Fibroblast of peridontal ligament (primary cell): ENCODE measurements around the gene STAB2.
"Not testable (repeated sequence)": the region's sequence is repeated elsewhere in the genome, so short reads cannot be mapped to it uniquely, and the experiment has no call there.

Experiments
- DNase-seq: peaks from one replicate; pipeline ENCODE4 v3.0.0-alpha.2; 2010; ENCODE audit errors: extremely low read depth

STAB2 gene

DNA sequence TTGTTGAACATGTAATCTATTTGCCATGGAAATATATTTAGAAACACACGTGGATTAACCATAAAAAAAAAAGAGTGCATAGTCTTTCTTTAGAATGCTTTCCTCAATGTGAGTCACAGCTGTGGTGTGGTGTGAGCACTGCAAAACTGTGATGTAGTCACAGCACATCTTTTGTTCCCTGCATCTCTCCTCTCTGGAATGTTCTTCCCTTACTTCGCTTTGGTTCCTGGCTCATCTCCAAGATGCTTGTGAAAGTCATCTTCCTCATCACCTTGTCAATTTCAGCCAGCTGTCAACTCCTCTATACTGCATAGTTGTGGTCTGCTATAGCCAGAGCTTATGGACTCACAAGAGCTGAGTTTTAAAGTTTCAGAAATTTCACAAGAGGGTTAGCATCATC is 60.2 kb downstream of the STAB2 start:
- DNase-seq, result no peak

GRCh38 chr12:103652808-103653207 is 65.7 kb downstream of the STAB2 start:
- DNase-seq, result no peak

DNA sequence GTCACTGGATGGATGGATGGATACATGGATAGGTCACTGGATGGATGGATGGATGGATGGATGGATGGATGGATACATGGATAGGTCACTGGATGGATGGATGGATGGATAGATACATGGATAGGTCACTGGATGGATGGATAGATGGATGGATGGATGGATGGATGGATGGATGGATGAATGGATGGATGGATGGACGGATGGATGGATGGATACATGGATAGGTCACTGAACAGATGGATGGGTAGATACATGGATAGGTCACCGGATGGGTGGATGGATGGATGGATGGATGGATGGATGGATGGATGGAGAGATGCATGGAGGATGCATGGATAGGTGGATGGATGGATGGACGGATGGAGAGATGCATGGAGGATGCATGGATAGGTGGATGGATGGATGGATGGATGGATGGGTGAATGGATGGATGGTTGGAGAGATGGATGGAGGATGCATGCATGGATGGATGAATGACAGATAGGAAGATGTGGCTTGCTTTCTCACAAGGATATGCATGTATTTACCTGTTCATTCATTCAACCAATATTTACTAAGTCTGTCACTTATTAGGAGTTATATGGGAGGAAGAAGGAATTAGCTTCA is 66.6 kb downstream of the STAB2 start:
- DNase-seq, result not testable (repeated sequence)

GRCh38 chr12:103654816-103655215 is 67.7 kb downstream of the STAB2 start:
- DNase-seq, result no peak

DNA sequence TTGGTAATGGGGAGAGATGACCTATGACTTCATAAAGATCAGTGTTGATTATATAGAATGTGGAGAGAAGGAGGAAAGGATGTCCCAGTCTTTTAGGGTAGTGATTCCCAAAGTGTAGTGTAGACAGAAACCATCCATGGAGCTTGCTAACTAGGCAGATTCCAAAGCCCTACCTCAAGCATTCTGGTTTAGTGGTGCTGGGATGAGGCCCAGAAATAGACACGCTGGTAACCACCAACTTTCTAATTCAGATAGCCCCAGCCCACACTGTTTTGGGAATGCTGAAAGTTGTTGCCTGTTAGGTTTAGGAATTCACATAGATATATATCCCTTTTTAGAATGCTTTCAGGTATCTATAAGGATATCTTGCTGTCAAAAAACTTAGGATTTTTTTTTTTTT is 69.2 kb downstream of the STAB2 start:
- no peak for DNase-seq

DNA sequence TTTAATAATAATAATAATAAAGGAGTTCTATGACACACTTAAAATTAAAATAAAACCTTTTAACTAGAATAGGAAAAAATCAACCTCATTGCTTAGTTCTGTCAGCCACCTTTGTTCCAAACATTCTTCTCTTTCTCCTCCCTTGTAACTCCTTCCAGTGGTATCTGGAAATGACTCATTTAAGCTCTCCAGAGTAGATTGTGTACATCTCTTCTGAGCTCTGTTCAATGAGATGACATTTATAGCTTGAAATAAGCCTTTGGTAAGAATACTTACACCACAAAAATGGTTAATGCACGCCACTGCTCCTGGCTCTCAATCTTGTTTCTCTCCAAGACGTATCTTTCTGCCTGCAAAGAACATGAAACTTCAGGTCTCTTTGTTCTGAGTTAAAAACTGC is 70.3 kb downstream of the STAB2 start:
- DNase-seq, result no peak

DNA sequence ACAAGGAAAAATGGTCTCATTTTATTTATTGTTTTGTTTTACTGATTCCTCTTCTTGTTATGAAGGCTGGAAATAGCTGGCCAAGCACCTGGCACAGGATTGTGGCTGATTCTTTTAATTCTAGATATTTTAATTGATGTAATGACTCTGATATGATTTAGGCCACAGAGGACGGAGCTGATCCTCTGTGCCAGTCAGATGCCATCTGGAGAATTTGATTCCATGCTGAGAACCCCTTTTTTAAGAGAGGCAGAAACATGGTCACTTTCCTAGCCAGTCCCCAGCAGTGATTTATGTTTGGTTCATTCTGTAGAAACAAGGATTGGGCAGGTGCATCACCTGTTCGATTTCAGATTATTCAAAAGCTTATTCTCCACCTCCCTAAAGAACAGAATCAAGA is 77.6 kb downstream of the STAB2 start:
- DNase-seq, result no peak

DNA sequence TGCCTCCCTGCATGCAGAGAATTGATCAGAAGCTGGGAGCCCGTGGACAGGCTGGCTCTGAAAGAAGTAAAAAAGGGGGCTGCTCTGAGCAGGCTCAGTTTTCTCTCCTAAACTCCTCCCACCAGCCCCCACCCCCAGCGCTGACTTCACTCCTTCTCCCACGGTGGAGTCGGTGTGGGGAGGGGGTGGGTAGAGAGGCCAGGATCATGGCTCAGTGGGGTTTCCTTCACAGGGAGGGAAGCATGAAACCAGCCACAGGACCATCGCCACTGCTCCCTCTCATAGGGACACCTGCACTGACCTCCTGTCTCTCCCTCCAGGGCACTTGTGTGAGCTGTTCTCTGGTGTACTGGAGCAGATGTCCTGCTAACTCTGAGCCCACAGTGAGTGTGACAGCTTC is 78.9 kb downstream of the STAB2 start:
- DNase-seq, result no peak

DNA sequence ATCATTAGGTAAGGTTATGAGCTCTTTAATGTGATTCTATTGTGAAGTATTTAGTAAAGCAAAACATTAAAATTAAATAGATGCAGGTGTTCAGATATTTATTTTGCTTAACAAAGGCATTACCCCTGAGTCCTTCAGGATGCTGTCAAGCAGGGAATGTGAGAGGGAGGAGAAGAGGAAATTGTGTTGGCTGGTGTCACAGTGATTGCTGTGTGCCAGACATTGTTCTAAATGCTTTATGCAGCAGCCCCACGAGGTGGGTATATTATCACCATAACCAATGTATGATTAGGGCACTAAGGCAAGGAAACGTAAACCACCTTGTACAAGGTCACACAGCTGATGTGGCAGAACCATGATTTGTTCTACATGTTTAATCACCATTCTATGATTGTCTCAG is 80.1 kb downstream of the STAB2 start:
- no peak for DNase-seq

- no peak for DNase-seq
Measured at GRCh38 chr12:103668520-103668919, 81.4 kb downstream of the STAB2 start.

GRCh38 chr12:103671367-103671766 is 84.3 kb downstream of the STAB2 start:
- DNase-seq, result no peak

DNA sequence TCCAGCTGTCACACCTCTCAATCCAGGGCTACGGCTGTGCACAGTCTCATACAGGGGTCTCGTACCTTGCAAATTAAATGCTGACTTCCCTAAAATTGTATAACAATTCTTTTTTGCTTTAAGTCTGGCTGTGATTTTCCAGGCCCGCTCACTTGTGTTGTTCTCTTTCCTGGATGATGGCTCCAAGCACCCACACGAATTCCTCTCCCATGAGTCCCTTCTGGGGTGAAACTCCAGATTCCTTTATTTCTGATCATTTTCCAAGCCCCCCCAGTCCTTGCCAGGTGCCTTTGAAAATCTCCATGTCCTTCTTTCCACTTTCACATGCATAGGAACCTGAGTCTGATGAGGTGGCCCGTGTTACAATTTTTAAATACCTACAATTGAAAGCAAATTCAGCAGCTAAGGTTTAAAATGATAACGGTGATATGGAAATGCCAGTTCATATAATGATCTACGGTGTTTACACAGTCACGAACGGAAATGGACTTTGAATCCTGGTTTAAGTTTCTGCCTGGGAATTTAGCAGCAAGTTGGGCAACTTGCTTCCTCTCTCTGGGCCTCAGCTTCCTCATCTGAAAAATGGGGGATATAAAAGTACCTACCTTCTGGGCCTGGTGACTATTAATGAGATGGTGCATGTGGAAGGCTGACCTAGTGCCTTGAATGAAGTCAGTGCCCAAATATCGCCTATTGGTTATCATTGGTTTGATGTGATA is 85.5 kb downstream of the STAB2 start:
- DNase-seq, result no peak

DNA sequence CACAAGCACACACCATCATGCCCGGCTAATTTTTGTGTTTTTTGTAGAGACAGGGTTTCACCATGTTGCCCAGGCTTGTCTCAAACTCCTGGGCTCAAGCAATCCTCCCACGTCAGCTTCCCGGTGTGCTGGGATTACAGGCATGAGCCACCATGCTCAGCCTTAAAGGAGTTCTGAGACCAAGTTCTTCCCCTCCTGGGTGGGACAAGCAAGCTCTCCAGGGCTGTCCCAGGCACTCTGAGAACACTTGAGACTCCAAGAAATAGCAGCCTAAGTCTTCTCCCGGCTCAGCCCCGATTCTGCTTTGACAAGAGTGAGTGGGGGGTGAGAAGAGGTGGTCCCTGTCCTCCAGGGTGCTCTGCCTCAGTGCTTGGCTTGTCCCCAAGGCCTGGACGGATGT is 86.4 kb downstream of the STAB2 start:
- no peak for DNase-seq

- DNase-seq, result no peak
Measured at GRCh38 chr12:103673891-103674375, 86.9 kb downstream of the STAB2 start.

DNA sequence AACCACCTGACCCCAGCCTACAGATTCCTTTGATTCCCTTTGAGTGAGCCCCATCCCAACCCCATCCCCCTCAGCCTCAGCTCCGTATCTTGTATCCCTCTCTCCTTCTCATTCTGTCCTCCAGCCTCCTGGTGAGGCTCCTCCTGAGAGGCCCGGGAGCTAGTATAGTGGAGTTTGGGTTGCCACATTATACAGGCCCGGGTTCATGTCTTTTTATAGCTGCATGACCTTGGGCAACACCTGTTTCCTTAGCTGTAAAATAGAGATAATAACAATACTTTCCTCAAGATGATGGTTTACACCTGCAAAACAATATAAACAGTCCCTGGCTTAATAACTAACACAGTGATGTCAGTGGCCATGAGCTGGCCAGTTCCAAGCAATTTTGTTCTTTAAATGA is 89.8 kb downstream of the STAB2 start:
- DNase-seq, result no peak

GRCh38 chr12:103677341-103677740 is 90.3 kb downstream of the STAB2 start:
- DNase-seq, result no peak

- DNase-seq, result no peak
Measured at GRCh38 chr12:103677905-103678304, 90.8 kb downstream of the STAB2 start.

DNA sequence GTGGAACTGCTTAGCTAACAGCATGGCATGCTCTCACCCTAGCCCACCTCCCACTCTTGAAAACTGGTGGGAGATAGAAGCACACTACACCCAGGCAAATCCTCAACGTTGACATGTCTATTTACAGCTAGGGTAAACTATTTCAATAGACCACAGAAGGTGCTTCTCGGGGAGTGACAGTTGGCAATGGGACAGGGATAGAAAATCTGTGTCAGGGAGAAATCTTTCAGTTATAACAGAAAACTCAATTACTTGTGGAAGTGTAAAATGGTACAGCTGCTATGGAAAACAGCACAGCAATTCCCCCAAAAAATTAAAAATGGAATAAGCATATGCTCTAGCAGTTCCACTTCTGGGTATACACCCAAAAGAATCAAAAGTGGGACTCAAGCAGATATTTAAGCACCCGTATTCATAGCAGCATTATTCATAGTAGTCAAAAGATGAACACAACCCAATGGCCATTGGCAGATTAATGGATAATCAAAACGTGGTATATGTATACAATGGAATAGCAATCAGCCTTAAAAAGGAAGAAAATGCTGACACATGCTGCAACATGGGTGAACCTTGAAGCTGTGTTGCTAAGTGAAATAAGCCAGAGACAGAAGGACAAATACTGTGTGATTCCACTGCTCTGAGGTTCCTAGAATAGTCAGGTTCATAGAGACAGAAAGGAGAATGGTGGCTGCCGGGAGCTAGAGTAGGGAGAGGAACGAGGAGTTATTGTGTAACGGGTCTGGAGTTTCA is 92.5 kb downstream of the STAB2 start:
- no peak for DNase-seq

- no peak for DNase-seq
Measured at GRCh38 chr12:103680591-103681141, 93.6 kb downstream of the STAB2 start.

- DNase-seq, result no peak
Measured at GRCh38 chr12:103686026-103686425, 99.0 kb downstream of the STAB2 start.

GRCh38 chr12:103687253-103687652 is 100.2 kb downstream of the STAB2 start:
- DNase-seq, result no peak

DNA sequence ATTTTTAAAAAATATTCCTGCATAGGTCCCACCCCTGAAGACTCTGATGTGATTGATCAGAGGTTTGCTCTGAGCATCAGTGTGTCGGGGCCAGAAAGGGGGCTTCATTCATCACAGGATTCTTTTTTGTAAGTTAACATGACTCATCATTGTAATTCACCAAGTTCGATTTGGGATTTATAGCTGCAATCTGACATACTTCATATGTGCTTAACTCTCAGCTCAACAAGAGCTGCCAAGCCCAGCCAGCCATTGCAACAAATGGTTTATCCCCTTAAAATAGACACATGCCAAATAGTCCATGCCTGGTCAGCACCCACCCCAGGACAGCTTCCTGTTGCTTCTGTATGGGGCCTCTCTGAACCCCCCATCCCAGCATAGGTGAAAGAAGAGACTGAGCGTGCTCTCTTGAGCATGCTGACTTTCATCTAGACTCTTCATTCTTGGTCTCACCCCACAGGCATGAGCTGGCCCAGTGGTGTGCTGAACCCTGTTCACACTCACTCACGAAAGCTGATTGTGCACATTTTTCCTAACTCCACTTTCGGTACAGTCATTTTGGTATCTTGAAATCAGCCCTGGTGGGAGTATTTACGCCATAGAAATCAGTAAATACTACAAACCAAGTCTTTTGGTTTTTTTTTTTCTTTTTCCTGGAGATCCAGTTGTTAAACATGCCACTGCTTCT is 101.4 kb downstream of the STAB2 start:
- no peak for DNase-seq
